Measurements from ENCODE around the gene NUP188. TPM values are rescaled to one million over a fixed set of nuclear protein-coding genes. Genes with fewer than 3 reads are reported as not detected.
A peak's percentile ranks its signal among the peaks of the same experiment; 100 is the strongest.

Gene NUP188
- total and polyA plus RNA-seq, 2 of the 13 experiments (the other 11 are each of a cell fraction or from before 2014, with no cell fraction given): 28.0 to 38.5 TPM

DNA sequence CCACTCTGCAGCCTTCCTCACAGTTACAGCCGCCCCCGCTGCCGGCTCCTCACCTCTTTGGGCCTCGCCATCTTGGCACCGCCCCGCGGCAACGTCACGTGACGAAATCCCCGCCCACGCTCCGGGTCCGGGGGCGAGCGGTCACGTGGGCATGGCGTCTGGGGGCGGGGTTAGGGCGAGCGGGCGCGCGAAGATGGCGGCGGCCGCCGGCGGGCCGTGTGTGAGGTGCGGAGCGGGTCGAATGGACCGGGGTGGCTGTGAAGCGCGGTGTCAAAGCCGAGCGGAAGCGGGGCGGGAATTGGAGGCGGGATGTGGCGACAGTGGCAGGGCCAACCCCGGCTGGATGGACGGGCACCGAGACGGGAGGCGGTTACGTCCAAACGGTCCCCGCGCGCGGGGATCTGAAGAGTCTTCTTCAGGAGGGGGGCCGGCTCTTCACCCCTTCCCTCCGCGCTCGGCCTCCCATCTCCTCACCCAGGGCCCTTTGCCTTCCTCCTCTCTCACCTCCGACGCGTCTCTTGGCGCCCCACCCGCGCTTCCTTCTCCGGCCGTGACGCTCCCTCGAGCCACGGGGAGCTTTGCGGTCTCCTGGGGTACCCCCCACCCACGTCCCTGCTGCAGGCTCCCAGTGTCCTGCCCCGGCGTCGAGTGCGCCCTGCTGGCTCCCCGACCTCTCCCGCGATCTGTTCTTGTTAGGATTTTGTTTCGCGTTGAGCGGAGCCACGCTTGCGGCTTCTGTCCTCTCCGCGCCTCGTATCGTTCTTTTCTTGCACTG is at the start of gene NUP188, which contains the start of gene DOLK (continued):
- TF ChIP-seq, protein P1, sequence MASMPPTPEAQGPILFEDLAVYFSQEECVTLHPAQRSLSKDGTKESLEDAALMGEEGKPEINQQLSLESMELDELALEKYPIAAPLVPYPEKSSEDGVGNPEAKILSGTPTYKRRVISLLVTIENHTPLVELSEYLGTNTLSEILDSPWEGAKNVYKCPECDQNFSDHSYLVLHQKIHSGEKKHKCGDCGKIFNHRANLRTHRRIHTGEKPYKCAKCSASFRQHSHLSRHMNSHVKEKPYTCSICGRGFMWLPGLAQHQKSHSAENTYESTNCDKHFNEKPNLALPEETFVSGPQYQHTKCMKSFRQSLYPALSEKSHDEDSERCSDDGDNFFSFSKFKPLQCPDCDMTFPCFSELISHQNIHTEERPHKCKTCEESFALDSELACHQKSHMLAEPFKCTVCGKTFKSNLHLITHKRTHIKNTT (CRISPR knock-in tag; IDR thresholded peaks at IDR 0.05): no peak
- peak; percentile 100 for TF ChIP-seq TAF1 (CRISPR knock-in tag; IDR thresholded peaks at IDR 0.05)
- TF ChIP-seq ZNF788 (CRISPR knock-in tag; IDR thresholded peaks at IDR 0.05; ENCODE audit: borderline replicate concordance): peak; percentile 65; the same call in 1 of the 2 replicates
- TF ChIP-seq MBNL3 (CRISPR knock-in tag; conservative IDR thresholded peaks at IDR 0.05): no peak
- TF ChIP-seq MZF1 (CRISPR knock-in tag; IDR thresholded peaks at IDR 0.05; ENCODE audit: borderline replicate concordance): no peak
- no peak; the same call in 1 of the 2 replicates for TF ChIP-seq ZNF460 (CRISPR knock-in tag; IDR thresholded peaks at IDR 0.05; ENCODE audit: borderline replicate concordance)
- TF ChIP-seq, protein P2, sequence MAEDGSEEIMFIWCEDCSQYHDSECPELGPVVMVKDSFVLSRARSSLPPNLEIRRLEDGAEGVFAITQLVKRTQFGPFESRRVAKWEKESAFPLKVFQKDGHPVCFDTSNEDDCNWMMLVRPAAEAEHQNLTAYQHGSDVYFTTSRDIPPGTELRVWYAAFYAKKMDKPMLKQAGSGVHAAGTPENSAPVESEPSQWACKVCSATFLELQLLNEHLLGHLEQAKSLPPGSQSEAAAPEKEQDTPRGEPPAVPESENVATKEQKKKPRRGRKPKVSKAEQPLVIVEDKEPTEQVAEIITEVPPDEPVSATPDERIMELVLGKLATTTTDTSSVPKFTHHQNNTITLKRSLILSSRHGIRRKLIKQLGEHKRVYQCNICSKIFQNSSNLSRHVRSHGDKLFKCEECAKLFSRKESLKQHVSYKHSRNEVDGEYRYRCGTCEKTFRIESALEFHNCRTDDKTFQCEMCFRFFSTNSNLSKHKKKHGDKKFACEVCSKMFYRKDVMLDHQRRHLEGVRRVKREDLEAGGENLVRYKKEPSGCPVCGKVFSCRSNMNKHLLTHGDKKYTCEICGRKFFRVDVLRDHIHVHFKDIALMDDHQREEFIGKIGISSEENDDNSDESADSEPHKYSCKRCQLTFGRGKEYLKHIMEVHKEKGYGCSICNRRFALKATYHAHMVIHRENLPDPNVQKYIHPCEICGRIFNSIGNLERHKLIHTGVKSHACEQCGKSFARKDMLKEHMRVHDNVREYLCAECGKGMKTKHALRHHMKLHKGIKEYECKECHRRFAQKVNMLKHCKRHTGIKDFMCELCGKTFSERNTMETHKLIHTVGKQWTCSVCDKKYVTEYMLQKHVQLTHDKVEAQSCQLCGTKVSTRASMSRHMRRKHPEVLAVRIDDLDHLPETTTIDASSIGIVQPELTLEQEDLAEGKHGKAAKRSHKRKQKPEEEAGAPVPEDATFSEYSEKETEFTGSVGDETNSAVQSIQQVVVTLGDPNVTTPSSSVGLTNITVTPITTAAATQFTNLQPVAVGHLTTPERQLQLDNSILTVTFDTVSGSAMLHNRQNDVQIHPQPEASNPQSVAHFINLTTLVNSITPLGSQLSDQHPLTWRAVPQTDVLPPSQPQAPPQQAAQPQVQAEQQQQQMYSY (CRISPR knock-in tag; IDR thresholded peaks at IDR 0.05): peak; percentile 85
- peak; percentile 96 for TF ChIP-seq KDM2A (CRISPR knock-in tag; IDR thresholded peaks at IDR 0.05; ENCODE audit: borderline replicate concordance, low read depth)
- no peak for TF ChIP-seq ZNF660 (CRISPR knock-in tag; IDR thresholded peaks at IDR 0.05; ENCODE audit: borderline replicate concordance, low read depth)
- TF ChIP-seq ZKSCAN8 (CRISPR knock-in tag; IDR thresholded peaks at IDR 0.05; ENCODE audit: borderline replicate concordance): no peak; the same call in 1 of the 2 replicates
- TF ChIP-seq ZZZ3 (CRISPR knock-in tag; IDR thresholded peaks at IDR 0.05; ENCODE audit: borderline replicate concordance): no peak; the same call in 1 of the 2 replicates
- TF ChIP-seq ZBTB7A (CRISPR knock-in tag; IDR thresholded peaks at IDR 0.05): no peak
- TF ChIP-seq XBP1 (CRISPR knock-in tag; IDR thresholded peaks at IDR 0.05): no peak
- TF ChIP-seq, protein P3, sequence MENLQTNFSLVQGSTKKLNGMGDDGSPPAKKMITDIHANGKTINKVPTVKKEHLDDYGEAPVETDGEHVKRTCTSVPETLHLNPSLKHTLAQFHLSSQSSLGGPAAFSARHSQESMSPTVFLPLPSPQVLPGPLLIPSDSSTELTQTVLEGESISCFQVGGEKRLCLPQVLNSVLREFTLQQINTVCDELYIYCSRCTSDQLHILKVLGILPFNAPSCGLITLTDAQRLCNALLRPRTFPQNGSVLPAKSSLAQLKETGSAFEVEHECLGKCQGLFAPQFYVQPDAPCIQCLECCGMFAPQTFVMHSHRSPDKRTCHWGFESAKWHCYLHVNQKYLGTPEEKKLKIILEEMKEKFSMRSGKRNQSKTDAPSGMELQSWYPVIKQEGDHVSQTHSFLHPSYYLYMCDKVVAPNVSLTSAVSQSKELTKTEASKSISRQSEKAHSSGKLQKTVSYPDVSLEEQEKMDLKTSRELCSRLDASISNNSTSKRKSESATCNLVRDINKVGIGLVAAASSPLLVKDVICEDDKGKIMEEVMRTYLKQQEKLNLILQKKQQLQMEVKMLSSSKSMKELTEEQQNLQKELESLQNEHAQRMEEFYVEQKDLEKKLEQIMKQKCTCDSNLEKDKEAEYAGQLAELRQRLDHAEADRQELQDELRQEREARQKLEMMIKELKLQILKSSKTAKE (CRISPR knock-in tag; IDR thresholded peaks at IDR 0.05; ENCODE audit: borderline replicate concordance): 0 out of 2 replicates have a peak, but pooled peaks have one; percentile 53
- TF ChIP-seq SAP130 (CRISPR knock-in tag; IDR thresholded peaks at IDR 0.05; ENCODE audit: low read depth): peak; percentile 96
- no peak for TF ChIP-seq MEF2D (CRISPR knock-in tag; IDR thresholded peaks at IDR 0.05)
- no peak for TF ChIP-seq ZNF576 (CRISPR knock-in tag; IDR thresholded peaks at IDR 0.05)
- TF ChIP-seq, protein P4, sequence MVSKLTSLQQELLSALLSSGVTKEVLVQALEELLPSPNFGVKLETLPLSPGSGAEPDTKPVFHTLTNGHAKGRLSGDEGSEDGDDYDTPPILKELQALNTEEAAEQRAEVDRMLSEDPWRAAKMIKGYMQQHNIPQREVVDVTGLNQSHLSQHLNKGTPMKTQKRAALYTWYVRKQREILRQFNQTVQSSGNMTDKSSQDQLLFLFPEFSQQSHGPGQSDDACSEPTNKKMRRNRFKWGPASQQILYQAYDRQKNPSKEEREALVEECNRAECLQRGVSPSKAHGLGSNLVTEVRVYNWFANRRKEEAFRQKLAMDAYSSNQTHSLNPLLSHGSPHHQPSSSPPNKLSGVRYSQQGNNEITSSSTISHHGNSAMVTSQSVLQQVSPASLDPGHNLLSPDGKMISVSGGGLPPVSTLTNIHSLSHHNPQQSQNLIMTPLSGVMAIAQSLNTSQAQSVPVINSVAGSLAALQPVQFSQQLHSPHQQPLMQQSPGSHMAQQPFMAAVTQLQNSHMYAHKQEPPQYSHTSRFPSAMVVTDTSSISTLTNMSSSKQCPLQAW (CRISPR knock-in tag; IDR thresholded peaks at IDR 0.05): 0 out of 2 replicates have a peak, but pooled peaks have one; percentile 12

All from HepG2 (cell line).